8988T (cell line): ENCODE data around the gene EFCAB5.
A peak's percentile ranks its signal among the peaks of the same experiment; 100 is the strongest.
"Not testable (repeated sequence)": the region's sequence is repeated elsewhere in the genome, so short reads cannot be mapped to it uniquely, and the experiment has no call there.

Experiments used
- DNase-seq: peaks from one replicate; pipeline ENCODE4 v3.0.0; 2011

The EFCAB5 gene

DNA sequence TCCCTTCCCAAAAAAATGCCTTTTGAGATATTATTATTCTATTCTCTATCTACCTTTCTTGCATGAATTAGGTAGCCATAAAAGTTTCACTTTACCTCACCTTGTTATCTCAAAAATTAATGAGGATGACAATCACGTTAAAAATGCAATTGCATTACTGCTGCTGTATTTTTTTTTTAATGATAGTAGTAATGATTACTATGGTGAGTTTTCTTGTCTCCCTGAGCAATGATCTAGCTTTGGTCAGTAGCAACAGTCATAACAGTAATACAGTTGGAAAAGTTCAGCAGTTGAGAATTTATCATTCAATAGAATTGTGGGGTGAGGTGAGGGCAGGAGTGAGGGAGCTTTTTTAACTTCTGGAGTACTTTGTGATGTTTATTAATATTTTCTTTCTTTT is at the start of gene EFCAB5:
Gene EFCAB5 (plus strand): TSS at position 301 of the 400 bp plus-strand sequence. CDS start 163 bp downstream, outside the sequence.
- DNase-seq = no peak

DNA sequence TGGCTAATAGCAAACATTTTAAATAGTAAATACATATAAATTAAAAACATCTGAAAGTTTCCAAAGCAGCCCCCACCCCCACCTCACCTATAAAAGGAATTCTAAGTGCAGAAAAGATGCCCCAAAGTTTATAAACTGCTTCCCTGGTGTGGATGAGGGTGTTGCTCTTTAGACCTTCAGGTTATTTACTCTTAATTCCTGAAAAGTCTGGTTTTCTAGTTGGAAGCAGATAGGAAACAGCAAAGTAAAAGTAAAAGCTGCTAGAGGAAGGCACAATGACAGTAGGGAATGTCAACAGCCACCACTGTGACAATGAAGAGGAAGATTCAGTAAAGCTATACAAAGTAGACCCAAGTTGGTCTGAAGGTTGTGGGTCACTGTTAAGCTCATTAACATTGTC is 49.2 kb upstream of the EFCAB5 start:
- DNase-seq = no peak

DNA sequence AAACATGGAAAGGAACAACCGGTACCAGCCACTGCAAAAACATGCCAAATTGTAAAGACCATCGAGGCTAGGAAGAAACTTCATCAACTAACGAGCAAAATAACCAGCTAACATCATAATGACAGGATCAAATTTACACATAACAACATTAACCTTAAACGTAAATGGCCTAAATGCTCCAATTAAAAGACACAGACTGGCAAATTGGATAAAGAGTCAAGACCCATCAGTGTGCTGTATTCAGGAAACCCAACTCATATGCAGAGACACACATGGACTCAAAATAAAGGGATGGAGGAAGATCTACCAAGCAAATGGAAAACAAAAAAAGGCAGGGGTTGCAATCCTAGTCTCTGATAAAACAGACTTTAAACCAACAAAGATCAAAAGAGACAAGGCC is 44.3 kb upstream of the EFCAB5 start:
- not testable (repeated sequence) for DNase-seq

DNA sequence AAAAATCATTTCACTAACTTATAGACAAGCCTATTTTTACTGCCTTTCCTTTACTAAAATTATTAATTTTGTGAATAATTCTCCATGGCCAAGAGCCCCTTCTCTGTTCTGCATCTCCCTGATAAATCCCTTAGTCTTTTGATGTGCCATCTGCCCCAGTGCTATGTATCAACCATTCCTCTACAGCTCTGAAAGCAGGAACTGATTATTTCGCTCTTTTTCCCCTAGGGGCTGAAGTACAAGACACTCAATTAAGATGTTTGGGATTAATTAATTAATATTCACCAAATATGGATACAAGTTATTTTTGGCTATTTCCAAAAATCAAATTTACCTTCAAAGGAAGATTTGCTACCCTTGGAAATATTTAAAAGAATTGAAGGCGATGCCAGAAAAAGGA is 38.0 kb upstream of the EFCAB5 start:
- DNase-seq = no peak

DNA sequence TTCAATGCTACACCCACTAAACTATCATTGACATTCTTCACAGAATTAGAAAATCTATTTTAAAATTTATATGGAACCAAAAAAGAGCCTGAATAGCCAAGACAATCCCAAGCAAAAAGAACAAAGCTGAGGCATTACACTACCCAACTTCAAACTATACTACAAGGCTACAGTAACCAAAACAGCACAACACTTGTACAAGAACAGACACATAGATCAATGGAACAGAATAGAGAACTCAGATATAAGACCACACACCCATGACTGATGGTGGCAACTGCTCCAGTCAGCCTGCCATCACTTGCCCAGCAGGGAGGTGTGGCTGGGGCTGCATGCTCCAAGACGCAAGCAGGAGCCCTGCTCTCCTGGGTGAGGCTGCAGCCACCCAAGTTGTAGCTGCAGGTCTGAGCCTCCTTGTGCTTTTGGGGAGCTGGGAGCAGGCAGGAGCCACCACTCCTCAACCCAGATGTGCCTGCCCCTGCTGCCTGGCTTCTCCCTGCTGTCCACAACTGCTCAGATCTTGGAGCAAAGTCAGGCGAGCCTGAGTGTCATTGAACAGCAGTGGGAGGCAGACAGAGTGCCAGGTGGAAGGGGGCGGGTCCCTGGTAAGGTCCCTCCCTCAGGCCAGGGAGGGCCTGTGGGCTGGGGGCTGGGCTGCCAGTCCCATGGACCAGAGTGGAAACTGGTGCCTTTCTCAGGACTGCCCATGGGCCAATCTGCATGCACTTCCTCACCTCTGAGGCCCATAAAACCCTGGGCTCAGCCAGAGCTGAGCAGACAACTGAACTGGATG is 36.2 kb upstream of the EFCAB5 start:
- DNase-seq = no peak

DNA sequence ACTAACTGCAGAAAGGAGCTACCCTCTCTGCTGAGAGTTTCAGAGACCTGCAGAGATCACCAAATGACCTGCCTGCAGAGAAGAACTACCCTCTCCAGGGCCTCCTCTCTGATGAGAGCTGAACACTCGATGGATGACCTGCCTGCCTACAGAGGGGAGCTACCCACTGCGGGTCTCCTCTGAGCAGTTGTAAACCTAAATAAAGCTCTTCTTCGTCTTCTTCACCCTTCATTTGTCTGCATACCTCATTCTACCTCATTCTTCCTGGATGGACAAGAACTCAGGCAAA is 35.6 kb upstream of the EFCAB5 start:
- DNase-seq = no peak

DNA sequence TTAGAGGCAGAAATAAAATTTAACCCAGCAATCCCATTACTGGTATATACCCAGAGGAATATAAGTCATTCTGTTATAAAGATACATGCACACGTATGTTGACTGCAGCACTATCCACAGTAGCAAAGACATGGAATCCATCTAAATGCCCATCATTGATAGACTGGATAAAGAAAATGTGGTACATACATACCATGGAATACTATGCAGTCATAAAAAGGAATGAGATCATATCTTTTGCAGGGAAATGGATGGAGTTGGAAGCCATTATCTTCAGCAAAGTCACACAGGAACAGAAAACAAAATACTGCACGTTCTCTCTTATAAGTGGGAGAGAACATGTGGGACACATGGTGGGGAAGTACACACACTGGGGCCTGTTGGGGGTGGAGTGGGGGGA is 34.5 kb upstream of the EFCAB5 start:
- no peak for DNase-seq

DNA sequence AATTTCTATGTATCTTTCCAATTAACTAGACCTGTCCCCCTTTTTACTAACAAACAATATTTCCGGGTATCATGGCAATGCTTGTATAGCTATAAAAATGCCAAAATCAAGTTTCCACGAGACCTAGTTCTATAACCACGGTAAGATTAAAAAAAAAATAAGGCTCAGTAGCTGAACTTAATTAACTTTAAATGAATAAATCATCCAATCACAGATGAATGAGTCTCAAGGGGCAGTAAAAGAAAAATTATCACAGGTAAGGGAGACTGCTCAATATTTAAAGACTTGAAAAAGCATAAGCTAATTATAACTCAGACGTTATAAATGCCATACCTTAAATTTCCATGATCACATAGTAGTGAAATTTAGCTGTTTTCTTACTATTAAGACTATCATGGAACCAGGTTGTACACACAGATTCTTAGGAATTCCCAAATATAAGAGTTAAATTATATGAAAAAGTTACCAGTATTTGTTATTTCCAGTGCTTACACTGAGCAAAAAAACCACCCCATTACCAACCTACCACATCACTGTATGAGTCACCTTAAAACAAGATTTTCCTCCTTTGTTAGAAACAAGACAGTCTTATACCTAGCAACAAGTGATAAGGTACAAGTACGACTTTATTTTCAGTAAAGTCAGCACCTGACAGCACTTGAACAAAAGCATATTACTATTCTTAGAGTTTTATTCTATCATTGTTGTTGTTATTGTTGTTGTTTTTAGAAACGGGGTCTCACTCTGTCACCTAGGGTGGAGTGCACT is 32.0 kb upstream of the EFCAB5 start:
- no peak for DNase-seq

DNA sequence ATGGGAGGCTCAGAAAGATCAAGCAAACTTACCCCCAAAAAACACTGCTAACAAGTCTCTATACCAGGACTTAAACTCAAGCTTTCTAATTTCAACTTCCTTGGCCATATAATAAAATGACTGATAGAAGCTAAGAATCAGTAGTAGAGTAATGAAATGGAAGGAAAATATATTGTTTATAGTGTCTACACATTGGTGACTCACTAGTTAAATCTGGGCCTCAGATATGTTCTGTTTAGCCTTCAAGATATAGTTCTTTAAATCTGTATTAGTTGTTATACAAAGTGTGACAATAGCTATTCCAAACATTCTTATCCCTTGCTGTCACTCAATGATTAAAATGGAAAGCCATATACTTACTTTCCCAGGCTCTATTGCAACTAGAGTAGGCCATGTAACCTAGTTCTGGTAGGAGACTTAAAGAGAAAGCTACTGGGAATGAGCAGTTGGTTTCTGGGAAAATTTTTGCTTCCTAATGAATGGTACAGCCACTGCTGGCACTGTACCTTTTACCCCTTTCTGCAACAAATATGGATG is 29.7 kb upstream of the EFCAB5 start:
- no peak for DNase-seq

DNA sequence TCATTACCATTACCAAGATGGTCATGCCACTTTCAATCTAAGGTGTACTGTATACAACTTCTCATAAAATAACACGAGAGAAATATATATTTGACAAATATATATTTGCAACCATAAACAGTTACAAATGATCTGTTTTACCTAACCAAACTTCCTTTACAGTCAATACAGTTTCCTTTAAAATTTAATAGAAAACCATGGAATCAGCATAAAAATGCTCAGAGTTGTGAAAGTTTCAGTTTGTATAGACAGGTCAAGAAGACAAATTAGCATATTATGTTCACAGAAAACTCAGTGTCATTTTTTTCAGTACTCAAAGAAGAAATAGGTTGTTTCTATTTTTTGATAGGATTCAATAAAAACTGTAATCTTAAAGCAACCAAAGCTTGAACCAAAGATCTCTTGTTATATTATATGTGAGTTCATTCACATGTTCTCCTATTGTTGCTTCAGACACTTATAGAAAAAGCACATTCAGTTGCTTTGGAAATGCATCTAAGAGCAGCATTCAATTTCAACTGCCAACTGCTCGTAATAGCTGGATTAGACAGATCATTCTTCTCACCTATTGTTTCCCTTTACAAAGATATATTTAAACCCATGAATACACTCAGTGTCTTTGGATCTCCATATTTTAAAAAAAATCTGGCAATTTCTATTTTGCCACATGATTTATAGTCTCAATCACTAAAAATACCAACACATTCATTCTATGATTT is 26.5 kb upstream of the EFCAB5 start:
- DNase-seq = no peak

DNA sequence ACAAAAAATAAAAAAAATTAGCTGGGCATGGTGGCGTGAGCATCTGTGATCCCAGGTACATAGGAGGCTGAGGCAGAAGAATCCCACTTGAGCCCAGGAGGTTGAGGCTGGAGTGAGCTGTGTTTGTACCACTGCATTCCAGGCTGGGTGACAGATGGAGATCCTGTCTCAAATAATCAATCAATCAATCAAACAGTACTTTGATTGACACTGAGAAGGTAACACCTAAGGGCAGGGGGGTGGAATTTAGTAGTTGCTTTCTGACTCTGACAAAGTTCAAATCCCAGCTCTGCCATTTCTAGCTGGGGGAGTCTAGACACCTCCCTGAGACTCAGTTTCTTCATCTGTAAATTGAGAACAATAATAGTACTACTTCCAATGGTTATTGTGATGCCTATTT is 23.4 kb upstream of the EFCAB5 start:
- DNase-seq = no peak

DNA sequence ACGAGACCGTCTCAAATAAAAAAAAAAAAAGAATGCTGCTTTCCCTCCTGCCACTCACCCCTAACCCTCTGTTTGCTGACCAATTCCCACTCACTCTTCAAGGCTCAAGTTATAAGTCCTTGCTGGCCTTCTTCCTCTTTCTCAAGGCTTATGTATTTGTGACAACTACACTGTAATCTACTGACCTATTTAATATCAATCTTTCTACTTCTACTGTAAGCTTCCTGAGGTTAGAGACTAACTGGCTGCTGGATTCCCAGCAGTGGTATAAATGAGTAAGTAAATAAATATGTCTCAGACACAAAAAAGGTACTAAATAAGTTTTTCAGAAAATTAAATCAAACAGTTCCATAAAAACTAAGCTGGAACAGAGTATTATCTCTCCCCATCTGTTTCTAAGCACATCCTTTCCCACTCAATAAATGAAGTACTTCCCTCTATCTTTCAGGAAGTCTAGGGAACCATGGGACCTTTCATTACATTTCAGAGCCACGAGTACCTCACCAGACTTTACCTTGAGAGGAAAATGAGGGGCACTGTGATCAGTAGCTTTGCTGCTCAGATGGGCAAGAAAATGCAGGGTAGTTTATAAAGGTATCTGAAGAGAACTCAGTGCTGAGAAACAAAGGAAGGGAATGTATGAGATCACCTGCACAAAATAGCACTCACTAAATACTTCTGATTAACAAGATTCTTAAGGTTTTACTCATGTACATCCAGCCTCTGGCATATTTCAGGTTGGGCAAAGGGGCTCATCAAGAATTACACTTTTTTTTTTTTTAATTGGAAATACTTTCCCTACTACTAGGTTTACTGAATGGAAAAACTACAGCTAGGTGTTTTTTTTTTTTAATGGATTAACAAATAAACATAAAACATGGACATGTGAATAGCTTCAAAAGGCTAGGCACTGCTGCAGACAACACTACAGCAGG is 22.2 kb upstream of the EFCAB5 start:
- DNase-seq = no peak

DNA sequence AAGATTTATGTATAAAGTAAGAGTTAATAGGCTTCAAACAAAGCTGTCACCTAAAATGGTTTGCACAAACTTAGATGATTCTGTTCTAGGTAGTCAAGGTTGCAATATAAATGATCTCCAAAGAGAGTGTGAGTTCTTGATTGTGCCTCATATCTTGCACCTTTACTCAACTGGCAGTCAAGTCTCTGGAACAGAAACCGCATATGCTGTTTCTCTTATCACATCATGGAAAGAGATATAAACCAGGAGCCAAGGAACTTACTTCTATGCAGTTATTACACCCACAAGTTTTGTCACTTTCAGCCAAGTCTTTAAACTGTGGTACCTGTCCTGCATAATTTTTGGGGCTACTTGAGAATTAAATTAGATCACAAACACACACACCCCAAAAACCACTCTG is 16.6 kb upstream of the EFCAB5 start:
- DNase-seq = no peak

DNA sequence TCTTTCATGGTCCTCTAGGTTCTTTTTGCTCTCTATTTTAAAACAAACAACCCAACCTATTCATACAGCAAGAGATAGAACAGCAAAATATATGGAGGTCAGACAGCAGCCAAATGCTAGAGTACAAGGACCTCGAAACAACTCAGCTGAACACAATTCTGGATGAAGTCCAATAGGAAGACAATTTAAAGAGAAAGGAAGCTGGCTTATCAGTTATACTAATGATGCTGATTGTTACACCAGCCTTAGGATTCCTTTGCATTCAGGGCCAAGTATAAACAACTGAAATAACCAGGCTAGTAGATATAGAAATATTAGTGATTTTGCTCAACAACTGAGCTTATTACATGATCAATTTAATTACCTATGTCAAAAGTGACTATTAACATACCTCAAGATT is 13.9 kb upstream of the EFCAB5 start:
- DNase-seq = no peak

DNA sequence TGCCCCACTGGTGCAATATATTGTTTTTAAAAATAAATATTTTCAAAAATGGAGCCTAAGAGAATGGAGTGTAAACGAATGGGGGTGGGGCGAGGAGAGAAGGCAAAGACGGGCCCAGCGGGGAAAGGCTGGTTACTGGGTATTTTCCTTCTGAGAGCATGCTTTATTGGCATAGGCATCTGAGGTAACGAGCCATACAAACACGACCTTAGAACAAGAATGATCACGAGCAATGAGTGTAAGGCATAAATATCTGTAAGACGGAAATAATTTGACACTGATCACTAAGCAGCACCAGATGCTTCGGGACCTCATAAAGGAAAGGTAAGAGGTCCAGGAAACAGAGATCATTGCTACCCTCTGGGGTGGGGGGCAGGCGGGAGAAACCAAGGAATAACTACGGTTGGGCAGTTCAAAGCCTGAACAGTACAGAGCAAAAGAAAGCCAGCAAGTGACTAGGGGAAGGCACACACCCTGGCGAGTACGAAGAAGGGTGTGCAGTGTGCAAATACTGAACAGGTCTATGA is 12.4 kb upstream of the EFCAB5 start:
- no peak for DNase-seq

DNA sequence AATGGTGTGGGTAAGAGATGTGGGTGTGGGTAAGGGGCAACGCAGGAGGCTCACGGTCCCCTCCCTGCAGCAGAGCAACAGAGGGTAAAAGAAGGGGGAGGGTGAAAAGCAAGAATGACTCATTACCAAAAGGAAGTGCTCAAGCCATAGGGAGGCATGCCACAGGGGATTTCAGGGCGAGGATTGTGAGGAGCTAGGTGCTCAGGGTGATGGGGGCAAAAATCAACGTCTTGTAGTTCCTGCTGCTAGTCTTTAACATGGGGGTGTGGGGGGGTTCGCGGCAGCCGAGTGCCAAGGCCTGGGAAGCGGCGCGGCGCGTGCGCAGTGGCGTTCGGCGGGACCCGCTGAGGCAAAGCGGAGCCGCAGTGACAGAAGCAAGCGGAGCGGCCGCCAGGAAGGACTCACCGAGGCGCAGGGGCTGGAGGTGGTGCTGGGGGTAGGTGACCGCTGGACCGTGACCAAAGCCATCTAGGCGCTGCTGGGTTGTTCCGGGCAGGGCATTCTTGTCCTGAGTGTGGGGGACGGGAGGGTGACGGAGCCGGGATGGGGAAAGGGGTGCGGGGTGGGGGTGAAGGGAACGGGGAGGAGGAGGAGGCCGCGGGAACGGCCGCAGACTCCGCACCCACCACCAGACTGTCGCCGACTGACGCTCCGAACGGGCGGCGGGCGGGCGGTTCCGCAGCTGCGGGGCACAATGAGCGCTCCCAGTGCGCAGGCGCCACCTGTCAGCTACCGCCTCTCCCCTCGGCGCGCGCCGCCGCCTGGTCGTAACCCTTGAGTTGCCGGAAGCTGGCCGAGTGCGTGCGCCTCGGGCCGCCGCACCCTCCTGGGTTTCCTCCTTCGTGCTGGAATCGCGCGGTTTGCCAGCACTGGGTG is 11.7 kb upstream of the EFCAB5 start, which contains the start of gene SSH2:
Gene SSH2 (minus strand): TSS at position 696 of the 876 bp plus-strand sequence. CDS start 228 bp downstream, at position 468.
- peak; percentile 34 for DNase-seq

DNA sequence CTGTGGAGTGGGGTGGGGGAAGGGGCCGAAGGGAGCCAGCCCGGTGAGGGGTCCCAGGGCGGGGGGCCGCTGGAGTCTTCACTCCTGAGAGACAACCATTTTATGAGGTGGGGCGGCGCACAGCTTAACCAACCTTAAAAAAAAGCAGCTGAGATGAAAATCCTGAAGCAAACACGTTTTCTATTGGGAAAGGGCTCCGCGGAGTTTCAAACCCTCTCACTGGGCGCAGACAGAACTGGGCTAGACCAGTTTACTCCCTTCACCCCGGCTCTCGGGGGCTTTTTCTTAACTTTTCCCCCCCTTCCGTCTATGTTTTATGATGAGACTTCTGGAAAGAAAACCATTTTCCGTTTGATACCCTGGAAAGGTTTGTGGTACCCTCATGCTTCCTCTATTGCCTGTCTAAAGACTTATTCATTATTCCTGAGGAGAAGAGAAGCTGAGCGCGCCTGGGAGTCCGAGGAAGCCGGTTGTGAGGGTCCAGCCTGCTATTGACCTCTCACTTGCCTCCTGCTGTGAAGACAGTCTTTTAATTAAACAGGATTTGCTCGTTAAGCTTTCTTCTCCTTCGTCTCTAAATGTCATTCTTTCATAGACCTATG is 10.9 kb upstream of the EFCAB5 start:
- no peak for DNase-seq

DNA sequence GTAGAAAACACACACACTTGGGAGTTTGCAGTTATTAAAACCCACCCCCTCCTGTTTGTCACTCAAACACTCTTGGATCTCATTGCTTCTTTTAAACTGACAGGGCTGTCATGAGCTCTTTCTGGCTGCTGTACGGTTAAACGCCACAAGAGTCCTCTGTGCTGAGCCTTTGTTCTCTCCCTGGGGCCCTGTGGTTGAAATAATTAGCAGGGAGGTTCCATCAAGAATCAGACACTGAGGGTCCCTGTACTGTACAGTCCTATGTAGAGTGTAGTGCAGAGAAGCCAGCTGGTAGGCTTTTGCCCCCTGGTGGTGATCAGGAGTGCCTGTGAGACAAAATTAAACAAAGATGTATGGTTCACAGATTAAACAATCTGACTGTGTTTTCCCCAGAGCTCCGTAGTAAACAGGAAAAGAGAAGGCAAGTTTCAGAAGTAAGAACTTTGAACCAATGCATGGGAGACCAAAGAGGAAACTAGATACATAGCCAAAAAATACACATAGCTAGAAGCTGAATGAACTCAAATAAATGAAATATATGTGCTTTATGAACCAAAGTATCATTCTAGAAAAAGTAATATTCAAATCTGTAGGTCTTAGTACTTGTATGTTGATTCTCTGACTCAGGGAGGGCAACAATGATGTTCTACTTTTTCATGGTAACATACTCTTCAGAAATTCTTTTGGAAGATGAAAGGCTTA is 10.1 kb upstream of the EFCAB5 start:
- peak; percentile 11 for DNase-seq

DNA sequence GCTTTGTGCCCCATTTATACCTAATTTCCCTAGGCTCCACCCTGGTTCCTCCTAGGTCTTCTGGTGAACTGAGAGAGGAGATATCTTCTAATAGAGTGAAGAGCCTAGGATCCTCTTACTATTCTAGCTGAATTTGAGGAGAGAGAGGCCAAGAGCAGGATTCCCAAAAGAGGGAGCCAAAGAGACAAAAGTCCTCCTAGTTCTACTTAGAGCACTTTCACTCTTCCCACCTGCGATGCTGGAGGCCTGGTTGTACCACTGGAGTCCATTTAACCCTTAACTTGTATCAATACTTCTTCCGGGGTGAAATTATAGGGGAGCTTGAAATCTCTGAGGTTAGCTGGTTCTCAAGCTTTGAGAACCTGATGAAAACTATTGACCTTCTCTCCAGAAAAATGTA is 8.1 kb upstream of the EFCAB5 start:
- DNase-seq = no peak

DNA sequence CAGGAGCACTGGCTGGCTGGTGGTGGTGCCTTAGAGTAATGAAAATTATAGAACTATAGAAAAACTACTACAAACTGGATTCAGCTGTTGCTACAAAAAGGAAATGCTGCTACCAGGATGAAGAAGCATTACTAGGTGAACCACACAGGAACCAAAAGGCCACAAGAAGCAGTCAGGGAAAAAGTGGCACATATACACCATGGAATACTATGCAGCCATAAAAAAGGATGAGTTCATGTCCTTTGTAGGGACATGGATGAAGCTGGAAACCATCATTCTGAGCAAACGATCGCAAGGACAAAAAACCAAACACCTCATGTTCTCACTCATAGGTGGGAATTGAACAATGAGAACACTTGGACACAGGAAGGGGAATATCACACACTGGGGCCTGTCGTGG is 5.5 kb upstream of the EFCAB5 start:
- DNase-seq = not testable (repeated sequence)
